PFSK-1 (cell line): ENCODE measurements around the gene IL4R.

Experiments
- FOXP2 ChIP-seq: optimal IDR thresholded peaks from 2 replicates; pipeline ENCODE3; 2011; ENCODE audit warnings: borderline replicate concordance, control low read depth, inconsistent platforms; ENCODE audit not compliant: insufficient read depth; ENCODE audit errors: extremely low read length, extremely low read depth
- POLR2AphosphoS5 ChIP-seq: IDR thresholded peaks from 2 replicates; pipeline ENCODE4 v1.6.1; 2012; ENCODE audit warnings: low read depth, mild to moderate bottlenecking, control low read depth, low read length, moderate library complexity
- SIN3A ChIP-seq: IDR thresholded peaks from 2 replicates; pipeline ENCODE4 v1.6.1; 2012; ENCODE audit warnings: mild to moderate bottlenecking, low read length, moderate library complexity, borderline replicate concordance; ENCODE audit not compliant: insufficient read depth
- TAF1 ChIP-seq: IDR thresholded peaks from 2 replicates; pipeline ENCODE4 v1.6.1; 2012; ENCODE audit warnings: low read length, control low read depth, borderline replicate concordance; ENCODE audit not compliant: insufficient read depth
- TF ChIP-seq, protein P1 (sequence below), 2 experiments: IDR thresholded peaks; 2 replicates each; pipeline versions ENCODE4 v1.6.1 to v1.8.0; 2011 to 2012; ENCODE audit warnings: low read depth in 2 of 2, low read length in 2 of 2, control low read depth in 1 of 2, inconsistent platforms in 1 of 2, mild to moderate bottlenecking in 1 of 2, moderate library complexity in 1 of 2; ENCODE audit not compliant: insufficient read depth in 1 of 2

Gene IL4R

DNA sequence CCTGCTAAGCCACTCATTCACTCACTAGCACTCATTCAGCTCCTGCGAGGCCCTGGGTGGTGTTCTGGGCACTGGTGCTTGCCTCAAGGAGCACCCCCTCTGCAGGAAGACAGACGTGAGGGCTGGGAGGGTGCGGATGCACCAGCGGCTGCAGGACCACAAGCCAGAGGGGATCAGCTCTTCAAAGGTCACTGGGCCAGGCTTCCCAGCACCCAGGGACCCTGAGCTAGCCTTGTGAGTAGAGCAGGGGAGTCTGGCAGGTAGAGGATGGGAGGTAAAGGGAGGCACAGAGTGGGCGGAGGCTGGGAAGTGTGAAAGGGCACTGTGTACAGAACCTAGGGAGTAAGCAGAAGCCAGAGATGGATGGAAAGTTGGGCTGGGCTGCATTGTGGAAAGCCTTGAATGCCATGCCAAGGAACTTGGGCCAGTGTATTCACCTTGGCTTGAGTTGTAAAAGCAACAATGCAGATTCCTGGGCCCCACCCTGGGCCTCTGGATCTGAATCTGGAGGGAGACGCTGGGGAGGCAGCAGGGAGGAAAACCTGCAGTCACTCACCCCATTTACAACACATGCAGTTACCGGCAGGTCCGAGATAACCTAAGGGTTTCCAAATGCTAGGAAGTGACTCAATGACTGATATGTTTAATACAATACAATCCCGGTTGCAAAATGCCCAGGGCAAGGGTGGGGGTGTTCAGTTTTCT is 1.7 kb downstream of the IL4R start:
- TF ChIP-seq SIN3A (no peak), TAF1 (no peak), FOXP2 (no peak), POLR2AphosphoS5 (no peak)
- TF ChIP-seq, protein P1, sequence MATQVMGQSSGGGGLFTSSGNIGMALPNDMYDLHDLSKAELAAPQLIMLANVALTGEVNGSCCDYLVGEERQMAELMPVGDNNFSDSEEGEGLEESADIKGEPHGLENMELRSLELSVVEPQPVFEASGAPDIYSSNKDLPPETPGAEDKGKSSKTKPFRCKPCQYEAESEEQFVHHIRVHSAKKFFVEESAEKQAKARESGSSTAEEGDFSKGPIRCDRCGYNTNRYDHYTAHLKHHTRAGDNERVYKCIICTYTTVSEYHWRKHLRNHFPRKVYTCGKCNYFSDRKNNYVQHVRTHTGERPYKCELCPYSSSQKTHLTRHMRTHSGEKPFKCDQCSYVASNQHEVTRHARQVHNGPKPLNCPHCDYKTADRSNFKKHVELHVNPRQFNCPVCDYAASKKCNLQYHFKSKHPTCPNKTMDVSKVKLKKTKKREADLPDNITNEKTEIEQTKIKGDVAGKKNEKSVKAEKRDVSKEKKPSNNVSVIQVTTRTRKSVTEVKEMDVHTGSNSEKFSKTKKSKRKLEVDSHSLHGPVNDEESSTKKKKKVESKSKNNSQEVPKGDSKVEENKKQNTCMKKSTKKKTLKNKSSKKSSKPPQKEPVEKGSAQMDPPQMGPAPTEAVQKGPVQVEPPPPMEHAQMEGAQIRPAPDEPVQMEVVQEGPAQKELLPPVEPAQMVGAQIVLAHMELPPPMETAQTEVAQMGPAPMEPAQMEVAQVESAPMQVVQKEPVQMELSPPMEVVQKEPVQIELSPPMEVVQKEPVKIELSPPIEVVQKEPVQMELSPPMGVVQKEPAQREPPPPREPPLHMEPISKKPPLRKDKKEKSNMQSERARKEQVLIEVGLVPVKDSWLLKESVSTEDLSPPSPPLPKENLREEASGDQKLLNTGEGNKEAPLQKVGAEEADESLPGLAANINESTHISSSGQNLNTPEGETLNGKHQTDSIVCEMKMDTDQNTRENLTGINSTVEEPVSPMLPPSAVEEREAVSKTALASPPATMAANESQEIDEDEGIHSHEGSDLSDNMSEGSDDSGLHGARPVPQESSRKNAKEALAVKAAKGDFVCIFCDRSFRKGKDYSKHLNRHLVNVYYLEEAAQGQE (IDR thresholded peaks at IDR 0.05; ENCODE audit: insufficient read depth in 1 of 2, low read depth in 2 of 2, low read length in 2 of 2) = no peak

DNA sequence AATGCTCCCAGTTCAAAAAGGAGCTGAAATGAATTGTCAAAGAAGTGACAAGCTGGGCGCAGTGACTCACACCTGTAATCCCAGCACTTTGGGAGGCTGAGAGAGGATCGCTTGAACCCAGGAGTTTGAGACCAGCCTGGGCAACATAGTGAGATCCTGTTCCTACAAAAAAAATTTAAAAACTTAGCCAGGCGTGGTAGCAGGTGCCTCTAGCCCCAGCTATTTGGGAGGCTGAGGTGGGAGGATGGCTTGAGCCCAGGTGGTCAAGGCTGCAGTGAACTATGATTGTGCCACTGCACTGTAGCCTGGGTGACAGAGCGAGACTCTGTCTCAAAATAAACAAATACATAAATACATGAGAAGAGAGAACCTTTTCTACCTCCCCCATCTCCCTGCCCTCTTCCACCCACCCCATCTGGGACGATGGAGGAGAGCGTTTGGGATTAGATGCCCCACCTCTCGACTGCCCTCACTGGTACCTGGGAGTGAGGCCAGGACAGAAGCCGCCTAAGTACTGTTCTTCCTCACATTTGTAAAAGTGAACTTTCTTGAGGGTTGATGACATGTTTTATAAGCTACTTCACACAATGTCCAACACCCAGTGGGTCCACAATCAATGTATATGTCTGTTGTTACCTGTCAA is 2.4 kb downstream of the IL4R start:
- TF ChIP-seq POLR2AphosphoS5 (no peak), SIN3A (no peak), FOXP2 (no peak), TAF1 (no peak)
- TF ChIP-seq, protein P1 (IDR thresholded peaks at IDR 0.05; ENCODE audit: insufficient read depth in 1 of 2, low read depth in 2 of 2, low read length in 2 of 2) = no peak

DNA sequence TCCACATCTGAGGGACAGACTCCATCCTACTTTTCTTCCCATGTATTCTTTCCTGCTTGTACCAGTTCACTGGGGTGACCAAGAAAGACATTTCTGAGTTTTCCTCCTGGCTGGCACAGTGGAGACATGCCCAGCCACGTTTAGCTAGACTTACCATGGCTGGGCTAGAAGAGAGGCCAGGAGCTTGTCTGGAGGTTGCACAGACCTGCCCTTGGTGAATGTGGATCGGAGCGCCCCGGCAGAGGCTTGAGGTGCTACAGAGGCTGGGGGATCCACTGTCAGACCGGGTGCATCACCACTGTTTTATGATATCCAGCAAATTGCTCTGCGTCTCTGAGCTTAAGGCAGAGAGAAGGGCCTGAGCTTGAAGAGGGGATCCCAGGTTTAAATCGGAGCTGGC is 3.5 kb downstream of the IL4R start:
- TF ChIP-seq TAF1 = no peak
- TF ChIP-seq, protein P1 (IDR thresholded peaks at IDR 0.05; ENCODE audit: insufficient read depth in 1 of 2, low read depth in 2 of 2, low read length in 2 of 2) = no peak
- TF ChIP-seq POLR2AphosphoS5 = no peak
- TF ChIP-seq FOXP2 = no peak
- no peak for TF ChIP-seq SIN3A

DNA sequence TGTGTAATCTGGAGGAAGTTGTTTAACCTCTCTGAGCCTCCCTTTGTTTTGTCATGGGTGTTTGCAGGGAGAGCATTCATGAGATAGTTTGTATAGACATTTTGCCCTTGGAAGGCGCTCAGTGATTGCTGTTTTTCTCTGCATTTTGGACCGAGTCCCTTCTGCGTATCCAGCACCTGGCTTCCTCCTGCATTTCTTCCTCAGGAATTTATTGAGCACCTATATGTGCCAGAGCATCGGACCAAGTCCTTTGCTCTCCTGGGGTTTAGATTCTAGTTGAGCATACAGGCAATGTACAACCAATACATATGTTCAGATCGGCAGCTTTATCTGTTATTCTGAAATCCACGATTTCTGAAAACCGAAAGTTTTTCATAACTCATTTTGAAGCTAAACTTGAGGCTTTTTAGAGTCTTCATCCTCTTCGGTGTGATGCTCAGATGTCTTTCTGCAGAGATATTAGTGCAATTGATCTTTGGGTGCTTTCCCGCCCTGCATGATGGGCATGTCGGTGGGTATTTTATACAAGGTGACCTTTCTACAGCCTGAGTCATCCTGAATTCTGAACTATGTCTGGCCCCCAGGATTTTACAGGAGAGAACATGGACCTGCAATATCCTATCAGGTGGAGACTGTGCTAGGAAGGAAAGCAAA is 4.1 kb downstream of the IL4R start:
- TF ChIP-seq POLR2AphosphoS5 (no peak), FOXP2 (no peak), SIN3A (no peak), TAF1 (no peak)
- TF ChIP-seq, protein P1 (IDR thresholded peaks at IDR 0.05; ENCODE audit: insufficient read depth in 1 of 2, low read depth in 2 of 2, low read length in 2 of 2) = no peak
